Stimulated activated naive CD8-positive, alpha-beta T cell treated with anti-CD3 and anti-CD28 coated beads, Interleukin-15, Interleukin-2, amounts not matched to agents 100 U/mL and 50 U/mL, for 24 hours (primary cell): ENCODE measurements around the gene SLC16A7.
"Not testable (repeated sequence)": the region's sequence is repeated elsewhere in the genome, so short reads cannot be mapped to it uniquely, and the experiment has no call there.

ENCODE experiments used
- ATAC-seq: fragments of 150-1000 bp; cut with Tn5 transposase; one replicate; pipeline ENCODE4 v1.10.0; 2021
- DNase-seq: peaks from one replicate; pipeline ENCODE4 v3.0.0; 2021

SLC16A7 gene

GRCh38 chr12:59736359-59736758 is 140.5 kb downstream of the SLC16A7 start:
- DNase-seq (no peak), ATAC-seq (no peak)

- no peak for ATAC-seq
- no peak for DNase-seq
These were observed 141.0 kb downstream of the SLC16A7 start for GRCh38 chr12:59736786-59737185.

GRCh38 chr12:59737725-59738463 is 142.1 kb downstream of the SLC16A7 start:
- no peak for DNase-seq
- ATAC-seq = no peak

- ATAC-seq = no peak
- no peak for DNase-seq
These were observed 147.0 kb downstream of the SLC16A7 start for GRCh38 chr12:59742841-59743240.

GRCh38 chr12:59744564-59744963 is 148.7 kb downstream of the SLC16A7 start:
- DNase-seq (no peak), ATAC-seq (no peak)

GRCh38 chr12:59751091-59751490 is 155.3 kb downstream of the SLC16A7 start:
- not testable (repeated sequence) for ATAC-seq, DNase-seq

- DNase-seq = no peak
These were observed 165.7 kb downstream of the SLC16A7 start for GRCh38 chr12:59761542-59761941.

GRCh38 chr12:59763835-59764234 is 168.0 kb downstream of the SLC16A7 start:
- ATAC-seq (no peak), DNase-seq (no peak)

More at GRCh38 chr12:59761542-59761941, 165.7 kb downstream of the SLC16A7 start:
- no peak for ATAC-seq

GRCh38 chr12:59768031-59768430 is 172.2 kb downstream of the SLC16A7 start:
- DNase-seq (no peak), ATAC-seq (no peak)

- ATAC-seq = no peak
- no peak for DNase-seq
These were observed 184.8 kb downstream of the SLC16A7 start for GRCh38 chr12:59780605-59781135.

- DNase-seq (no peak), ATAC-seq (no peak)
These were observed 191.8 kb downstream of the SLC16A7 start for GRCh38 chr12:59787610-59788009.

GRCh38 chr12:59792647-59793046 is 196.8 kb downstream of the SLC16A7 start:
- ATAC-seq = no peak
- no peak for DNase-seq

- no peak for DNase-seq
- ATAC-seq = no peak
These were observed 207.9 kb downstream of the SLC16A7 start for GRCh38 chr12:59803735-59804134.

GRCh38 chr12:59808317-59808910 is 212.6 kb downstream of the SLC16A7 start:
- ATAC-seq (peak; percentile 46), DNase-seq (no peak)

- no peak for ATAC-seq
- no peak for DNase-seq
These were observed 216.2 kb downstream of the SLC16A7 start for GRCh38 chr12:59811991-59812390.

- ATAC-seq (no peak), DNase-seq (no peak)
These were observed 216.9 kb downstream of the SLC16A7 start for GRCh38 chr12:59812716-59813115.

GRCh38 chr12:59820594-59821011 is 224.8 kb downstream of the SLC16A7 start:
- no peak for DNase-seq
- ATAC-seq = no peak

- ATAC-seq (no peak), DNase-seq (no peak)
These were observed 227.7 kb downstream of the SLC16A7 start for GRCh38 chr12:59823567-59823966.

GRCh38 chr12:59827767-59828166 is 231.9 kb downstream of the SLC16A7 start:
- ATAC-seq (no peak), DNase-seq (no peak)

GRCh38 chr12:59828521-59828920 is 232.7 kb downstream of the SLC16A7 start:
- DNase-seq = no peak

GRCh38 chr12:59833408-59833807 is 237.6 kb downstream of the SLC16A7 start:
- no peak for DNase-seq
- ATAC-seq = no peak

More at GRCh38 chr12:59828521-59828920, 232.7 kb downstream of the SLC16A7 start:
- ATAC-seq = no peak

- no peak for DNase-seq
- ATAC-seq = no peak
These were observed 239.0 kb downstream of the SLC16A7 start for GRCh38 chr12:59834659-59835474.
